Measurements from ENCODE around the gene NT5C1B.

DNA sequence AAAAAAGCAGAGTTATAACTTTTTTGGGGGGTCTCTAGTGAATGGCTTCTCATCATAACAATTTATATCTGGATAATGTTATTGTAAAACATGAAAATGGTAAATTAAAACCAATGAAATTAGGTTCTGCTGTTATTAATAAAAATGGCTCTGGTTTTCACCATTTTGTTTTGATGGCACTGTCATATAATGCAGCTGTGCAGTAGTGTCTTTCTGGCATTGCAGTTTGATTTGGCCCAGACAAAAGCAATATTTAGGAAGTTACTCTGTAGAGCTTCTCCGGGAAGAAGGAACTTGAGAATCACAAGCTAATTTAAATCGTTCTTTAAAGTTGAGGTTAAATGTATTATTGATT lies 15.1 kb upstream of the NT5C1B start:
- TF ChIP-seq, protein P1, sequence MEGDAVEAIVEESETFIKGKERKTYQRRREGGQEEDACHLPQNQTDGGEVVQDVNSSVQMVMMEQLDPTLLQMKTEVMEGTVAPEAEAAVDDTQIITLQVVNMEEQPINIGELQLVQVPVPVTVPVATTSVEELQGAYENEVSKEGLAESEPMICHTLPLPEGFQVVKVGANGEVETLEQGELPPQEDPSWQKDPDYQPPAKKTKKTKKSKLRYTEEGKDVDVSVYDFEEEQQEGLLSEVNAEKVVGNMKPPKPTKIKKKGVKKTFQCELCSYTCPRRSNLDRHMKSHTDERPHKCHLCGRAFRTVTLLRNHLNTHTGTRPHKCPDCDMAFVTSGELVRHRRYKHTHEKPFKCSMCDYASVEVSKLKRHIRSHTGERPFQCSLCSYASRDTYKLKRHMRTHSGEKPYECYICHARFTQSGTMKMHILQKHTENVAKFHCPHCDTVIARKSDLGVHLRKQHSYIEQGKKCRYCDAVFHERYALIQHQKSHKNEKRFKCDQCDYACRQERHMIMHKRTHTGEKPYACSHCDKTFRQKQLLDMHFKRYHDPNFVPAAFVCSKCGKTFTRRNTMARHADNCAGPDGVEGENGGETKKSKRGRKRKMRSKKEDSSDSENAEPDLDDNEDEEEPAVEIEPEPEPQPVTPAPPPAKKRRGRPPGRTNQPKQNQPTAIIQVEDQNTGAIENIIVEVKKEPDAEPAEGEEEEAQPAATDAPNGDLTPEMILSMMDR (conservative IDR thresholded peaks at IDR 0.05; ENCODE audit: low read depth in 2 of 2), result no peak
- TF ChIP-seq POLR2AphosphoS5 (IDR thresholded peaks at IDR 0.05; ENCODE audit: low read depth), result no peak
- TF ChIP-seq EZH2 (IDR thresholded peaks at IDR 0.05; ENCODE audit: low read depth, unreplicated experiment), result no peak
- TF ChIP-seq, protein P2, sequence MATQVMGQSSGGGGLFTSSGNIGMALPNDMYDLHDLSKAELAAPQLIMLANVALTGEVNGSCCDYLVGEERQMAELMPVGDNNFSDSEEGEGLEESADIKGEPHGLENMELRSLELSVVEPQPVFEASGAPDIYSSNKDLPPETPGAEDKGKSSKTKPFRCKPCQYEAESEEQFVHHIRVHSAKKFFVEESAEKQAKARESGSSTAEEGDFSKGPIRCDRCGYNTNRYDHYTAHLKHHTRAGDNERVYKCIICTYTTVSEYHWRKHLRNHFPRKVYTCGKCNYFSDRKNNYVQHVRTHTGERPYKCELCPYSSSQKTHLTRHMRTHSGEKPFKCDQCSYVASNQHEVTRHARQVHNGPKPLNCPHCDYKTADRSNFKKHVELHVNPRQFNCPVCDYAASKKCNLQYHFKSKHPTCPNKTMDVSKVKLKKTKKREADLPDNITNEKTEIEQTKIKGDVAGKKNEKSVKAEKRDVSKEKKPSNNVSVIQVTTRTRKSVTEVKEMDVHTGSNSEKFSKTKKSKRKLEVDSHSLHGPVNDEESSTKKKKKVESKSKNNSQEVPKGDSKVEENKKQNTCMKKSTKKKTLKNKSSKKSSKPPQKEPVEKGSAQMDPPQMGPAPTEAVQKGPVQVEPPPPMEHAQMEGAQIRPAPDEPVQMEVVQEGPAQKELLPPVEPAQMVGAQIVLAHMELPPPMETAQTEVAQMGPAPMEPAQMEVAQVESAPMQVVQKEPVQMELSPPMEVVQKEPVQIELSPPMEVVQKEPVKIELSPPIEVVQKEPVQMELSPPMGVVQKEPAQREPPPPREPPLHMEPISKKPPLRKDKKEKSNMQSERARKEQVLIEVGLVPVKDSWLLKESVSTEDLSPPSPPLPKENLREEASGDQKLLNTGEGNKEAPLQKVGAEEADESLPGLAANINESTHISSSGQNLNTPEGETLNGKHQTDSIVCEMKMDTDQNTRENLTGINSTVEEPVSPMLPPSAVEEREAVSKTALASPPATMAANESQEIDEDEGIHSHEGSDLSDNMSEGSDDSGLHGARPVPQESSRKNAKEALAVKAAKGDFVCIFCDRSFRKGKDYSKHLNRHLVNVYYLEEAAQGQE (IDR thresholded peaks at IDR 0.05; ENCODE audit: unreplicated experiment), result no peak
- TF ChIP-seq EZH2phosphoT487 (IDR thresholded peaks at IDR 0.05; ENCODE audit: unreplicated experiment), result no peak
- TF ChIP-seq CREB1 (CRISPR knock-in tag; IDR thresholded peaks at IDR 0.05; ENCODE audit: low read depth), result no peak
- TF ChIP-seq ZNF331 (CRISPR knock-in tag; IDR thresholded peaks at IDR 0.05; ENCODE audit: low read depth), result no peak
- no peak for TF ChIP-seq STAT1 (IDR thresholded peaks at IDR 0.05; ENCODE audit: unreplicated experiment)
- TF ChIP-seq JUNB (IDR thresholded peaks at IDR 0.05; ENCODE audit: unreplicated experiment), result no peak
- TF ChIP-seq ZNF114 (CRISPR knock-in tag; IDR thresholded peaks at IDR 0.05), result no peak
